Peyer's patch (tissue), 4 donors: ENCODE data around the gene RTF2.

ENCODE experiments used
- CTCF ChIP-seq, 6 experiments: fragments of 450-650 bp in 4 of 6; fragments of 200-600 bp in 2 of 6; sonication (generic) in 1 of 6; IDR thresholded peaks; one replicate each; pipeline ENCODE4 v1.5.1; 2017 to 2019; ENCODE audit warnings: antibody characterized with exemption in 6 of 6, mild to moderate bottlenecking in 3 of 6, moderate library complexity in 1 of 6
- POLR2A ChIP-seq, 2 donors: fragments of 450-650 bp; IDR thresholded peaks; one replicate each; pipeline ENCODE4 v1.5.1; 2017; ENCODE audit warnings: antibody characterized with exemption in 2 of 2, mild to moderate bottlenecking in 2 of 2, moderate library complexity in 2 of 2

DNA sequence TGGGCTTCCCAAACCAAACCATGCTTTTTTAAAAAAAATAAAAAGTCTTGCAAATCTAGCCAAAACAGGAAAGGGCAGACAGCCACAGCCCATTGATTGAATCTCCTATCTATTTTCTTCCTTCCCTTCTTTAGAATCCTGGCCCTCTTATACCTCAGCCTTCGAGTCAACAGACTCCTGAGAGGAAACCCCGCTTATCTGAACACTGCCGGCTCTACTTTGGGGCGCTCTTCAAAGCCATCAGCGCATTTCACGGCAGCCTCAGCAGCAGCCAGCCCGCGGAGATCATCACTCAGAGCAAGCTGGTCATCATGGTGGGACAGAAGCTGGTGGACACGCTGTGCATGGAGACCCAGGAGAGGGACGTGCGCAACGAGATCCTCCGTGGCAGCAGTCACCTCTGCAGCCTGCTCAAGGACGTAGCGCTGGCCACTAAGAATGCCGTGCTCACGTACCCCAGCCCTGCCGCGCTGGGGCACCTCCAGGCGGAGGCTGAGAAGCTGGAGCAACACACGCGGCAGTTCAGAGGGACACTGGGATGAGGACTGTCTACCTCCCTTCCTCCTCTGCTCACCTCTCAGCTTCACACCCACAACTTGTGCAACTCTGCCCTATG, 10.1 kb upstream of the RTF2 start:
- TF ChIP-seq CTCF (IDR thresholded peaks at IDR 0.05) (no peak), POLR2A (IDR thresholded peaks at IDR 0.05) (no peak)
